Aorta (tissue), 5 donors: ENCODE results near the gene SYPL2. TPM values are rescaled to one million over a fixed set of nuclear protein-coding genes. Genes with fewer than 3 reads are reported as not detected.
"Not testable (repeated sequence)": the region's sequence is repeated elsewhere in the genome, so short reads cannot be mapped to it uniquely, and the experiment has no call there.

Experiments
- ATAC-seq: fragments of 200-7000 bp; cut with Tn5 transposase; one replicate; pipeline ENCODE4 v1.9.1; 2022; ENCODE audit warnings: moderate library complexity; ENCODE audit not compliant: low FRiP score
- DNase-seq, 2 donors: peaks; one replicate each; pipeline ENCODE4 v3.0.0-alpha.2; 2020
- H3K27ac ChIP-seq, 2 donors: one replicate each; pipeline ENCODE4 v1.5.1; 2013; ENCODE audit warnings: low read length in 2 of 2, mild to moderate bottlenecking in 2 of 2, moderate library complexity in 2 of 2, control low read depth in 1 of 2, inconsistent platforms in 1 of 2, low read depth in 1 of 2
- H3K27me3 ChIP-seq, 2 donors: one replicate each; pipeline ENCODE4 v1.6.1; 2013; ENCODE audit warnings: control low read depth in 1 of 2, low read length in 1 of 2, mild to moderate bottlenecking in 1 of 2, moderate library complexity in 1 of 2; ENCODE audit not compliant: insufficient read depth in 2 of 2, control insufficient read depth in 1 of 2
- H3K36me3 ChIP-seq, 2 donors: one replicate each; pipeline ENCODE4 v1.6.1; 2013; ENCODE audit warnings: control low read depth in 1 of 2, low read length in 1 of 2, mild to moderate bottlenecking in 1 of 2; ENCODE audit not compliant: insufficient read depth in 2 of 2, control insufficient read depth in 1 of 2
- H3K4me1 ChIP-seq, 2 donors: one replicate each; pipeline ENCODE4 v1.6.1; 2013; ENCODE audit warnings: low read length in 2 of 2, control low read depth in 1 of 2, mild to moderate bottlenecking in 1 of 2, moderate library complexity in 1 of 2; ENCODE audit not compliant: insufficient read depth in 2 of 2, control insufficient read depth in 1 of 2
- H3K4me3 ChIP-seq, 2 donors: one replicate each; pipeline ENCODE4 v1.5.1; 2013; ENCODE audit warnings: low read length in 2 of 2, control low read depth in 1 of 2, mild to moderate bottlenecking in 1 of 2
- H3K9me3 ChIP-seq: one replicate; pipeline ENCODE4 v1.6.1; 2013; ENCODE audit warnings: mild to moderate bottlenecking, low read length; ENCODE audit not compliant: control insufficient read depth
- WGBS, 2 donors: extraction: QIAGEN DNeasy Blood & Tissue Kit; methylation state at CpG; one replicate each; pipeline ENCODE4 v1.1.7; 2013; 5-methylcytosine and 5-hydroxymethylcytosine counted together
- intact Hi-C, 2 donors: fragments of 100-400 bp; cut with DNase I; formaldehyde crosslinking; loops; one replicate each; pipeline versions ENCODE4 v1.14.2 to v1.15.0; 2022
- polyA plus RNA-seq, 2 donors: library from polyadenylated mRNA; stranded (reverse); fragments of 200-250 nt; gene quantifications; one replicate each; pipeline ENCODE4 v1.2.3, GENCODE V29; 2013
- total RNA-seq, 2 donors: library from RNA; stranded (reverse); fragmentation: NEBNext Ultra II Directional; extraction: Animal tissue kit (Norgen Biotek cat#: 25700); gene quantifications; one replicate each; pipeline ENCODE4 v1.2.1, GENCODE V29; 2021
- donor health status: healthy with polysubstance abuse.
- donor health status: Bipolar disorder and iron deficiency.
- donor health status: DM: no; HTN: no; CAD: no.
- donor health status: DM: no; HTN: no; CAD: no.
- donor health status: DM: yes; HTN: yes; CAD: no.

Gene SYPL2
- total and polyA plus RNA-seq, 4 donors: 1.4 to 6.2 (median 4.4) TPM

GRCh38 chr1:109466125-109466451 lies 258 bp upstream of the SYPL2 start:
- no peak for DNase-seq
- H3K27me3 ChIP-seq: no peaks in the 10 kb centered on the region
- intact Hi-C loops: no loop called here
- no peaks in the 10 kb centered on the region for H3K9me3 ChIP-seq
- H3K4me1 ChIP-seq: no peaks in the 10 kb centered on the region
- H3K27ac ChIP-seq: peak overlapping the region in 1 of 2 donors; percentile 62
- WGBS, 2 donors: 1 to 2% methylated on average over 23 to 24 of the region's 24 CpGs
- no peak for ATAC-seq
- H3K36me3 ChIP-seq: no peaks in the 10 kb centered on the region
- H3K4me3 ChIP-seq: peak overlapping the region; percentile 51 to 74

GRCh38 chr1:109467301-109467777 lies 993 bp downstream of the SYPL2 start:
- H3K36me3 ChIP-seq: no peaks in the 10 kb centered on the region
- 9 to 20% methylated on average over 22 to 23 of the region's 23 CpGs for WGBS, 2 donors
- DNase-seq (no peak), ATAC-seq (peak; percentile 30)
- no peaks in the 10 kb centered on the region for H3K27me3 ChIP-seq
- H3K4me1 ChIP-seq: no peaks in the 10 kb centered on the region
- H3K4me3 ChIP-seq: peak overlapping the region; percentile 51 to 74
- no peaks in the 10 kb centered on the region for H3K9me3 ChIP-seq
- intact Hi-C loops: no loop called here
- H3K27ac ChIP-seq: peak overlapping the region in 1 of 2 donors; percentile 37

- Histone ChIP-seq H3K27ac (no peak overlapping the region), H3K36me3 (no peaks in the 10 kb centered on the region), H3K9me3 (no peaks in the 10 kb centered on the region), H3K27me3 (no peaks in the 10 kb centered on the region), H3K4me1 (no peaks in the 10 kb centered on the region), H3K4me3 (no peak overlapping the region)
- ATAC-seq (no peak), DNase-seq (no peak)
- intact Hi-C loops: no loop called here
- WGBS, 2 donors: 92 to 93% methylated on average over 1 of the region's 1 CpG
Measured at GRCh38 chr1:109468061-109468460, 1.7 kb downstream of the SYPL2 start.

- no peak overlapping the region for H3K27ac ChIP-seq
- H3K27me3 ChIP-seq: no peaks in the 10 kb centered on the region
- H3K9me3 ChIP-seq: no peaks in the 10 kb centered on the region
- no peak overlapping the region for H3K4me3 ChIP-seq
- H3K4me1 ChIP-seq: no peaks in the 10 kb centered on the region
- DNase-seq (no peak), ATAC-seq (no peak)
- no peaks in the 10 kb centered on the region for H3K36me3 ChIP-seq
- intact Hi-C loops: no loop called here
- 52 to 56% methylated on average over 2 of the region's 2 CpGs for WGBS, 2 donors
Measured at GRCh38 chr1:109468903-109469302, 2.6 kb downstream of the SYPL2 start.

GRCh38 chr1:109470245-109470644 lies 3.9 kb downstream of the SYPL2 start:
- intact Hi-C loops: no loop called here
- WGBS, 2 donors: 77% methylated on average over 6 of the region's 6 CpGs
- ATAC-seq (no peak), DNase-seq (no peak)
- no peaks in the 10 kb centered on the region for H3K4me1 ChIP-seq
- H3K9me3 ChIP-seq: no peaks in the 10 kb centered on the region
- H3K4me3 ChIP-seq: no peak overlapping the region
- no peaks in the 10 kb centered on the region for H3K36me3 ChIP-seq
- no peaks in the 10 kb centered on the region for H3K27me3 ChIP-seq
- H3K27ac ChIP-seq: no peak overlapping the region

GRCh38 chr1:109472779-109473178 lies 6.4 kb downstream of the SYPL2 start:
- ATAC-seq (no peak), DNase-seq (no peak)
- Histone ChIP-seq H3K4me1 (no peaks in the 10 kb centered on the region), H3K36me3 (no peaks in the 10 kb centered on the region), H3K27ac (no peak overlapping the region), H3K27me3 (no peaks in the 10 kb centered on the region), H3K9me3 (no peaks in the 10 kb centered on the region), H3K4me3 (no peak overlapping the region)
- intact Hi-C loops: no loop called here
- WGBS, 2 donors: 44% methylated on average over 3 of the region's 3 CpGs

- ATAC-seq, intact Hi-C loops: not testable (repeated sequence)
Measured at GRCh38 chr1:109473284-109474057, 7.1 kb downstream of the SYPL2 start.

GRCh38 chr1:109474697-109475096 lies 8.4 kb downstream of the SYPL2 start:
- ATAC-seq: no peak
- intact Hi-C loops: no loop called here
- H3K9me3 ChIP-seq: no peaks in the 10 kb centered on the region
- no peak overlapping the region for H3K27ac ChIP-seq
- no peak overlapping the region for H3K4me3 ChIP-seq
- H3K36me3 ChIP-seq: no peaks in the 10 kb centered on the region
- no peak for DNase-seq
- WGBS, 2 donors: 76 to 83% methylated on average over 1 of the region's 1 CpG
- H3K27me3 ChIP-seq: no peaks in the 10 kb centered on the region
- no peaks in the 10 kb centered on the region for H3K4me1 ChIP-seq

More at GRCh38 chr1:109473284-109474057, 7.1 kb downstream of the SYPL2 start:
- not testable (repeated sequence) for H3K27ac ChIP-seq, DNase-seq, H3K4me3 ChIP-seq, H3K9me3 ChIP-seq, H3K4me1 ChIP-seq, H3K27me3 ChIP-seq, H3K36me3 ChIP-seq
- WGBS, 2 donors: 86 to 90% methylated on average over 12 of the region's 12 CpGs

GRCh38 chr1:109475261-109475660 lies 8.9 kb downstream of the SYPL2 start:
- 82 to 84% methylated on average over 9 of the region's 9 CpGs for WGBS, 2 donors
- ATAC-seq: no peak

More at GRCh38 chr1:109475261-109475660, 8.9 kb downstream of the SYPL2 start:
- DNase-seq: no peak
- H3K9me3 ChIP-seq: no peaks in the 10 kb centered on the region
- H3K36me3 ChIP-seq: no peaks in the 10 kb centered on the region
- H3K27ac ChIP-seq: no peak overlapping the region
- H3K4me3 ChIP-seq: no peak overlapping the region
- intact Hi-C loops: no loop called here
- H3K27me3 ChIP-seq: no peaks in the 10 kb centered on the region
- H3K4me1 ChIP-seq: no peaks in the 10 kb centered on the region
